ENCODE data around the gene SERGEF. TPM values are rescaled to one million over a fixed set of nuclear protein-coding genes. Genes with fewer than 3 reads are reported as not detected.
"Not testable (repeated sequence)": the region's sequence is repeated elsewhere in the genome, so short reads cannot be mapped to it uniquely, and the experiment has no call there.

Gene SERGEF
- total and polyA plus RNA-seq, 2 of the 4 experiments (the other 2 are of a cell fraction) = 12.2 to 18.1 TPM

DNA sequence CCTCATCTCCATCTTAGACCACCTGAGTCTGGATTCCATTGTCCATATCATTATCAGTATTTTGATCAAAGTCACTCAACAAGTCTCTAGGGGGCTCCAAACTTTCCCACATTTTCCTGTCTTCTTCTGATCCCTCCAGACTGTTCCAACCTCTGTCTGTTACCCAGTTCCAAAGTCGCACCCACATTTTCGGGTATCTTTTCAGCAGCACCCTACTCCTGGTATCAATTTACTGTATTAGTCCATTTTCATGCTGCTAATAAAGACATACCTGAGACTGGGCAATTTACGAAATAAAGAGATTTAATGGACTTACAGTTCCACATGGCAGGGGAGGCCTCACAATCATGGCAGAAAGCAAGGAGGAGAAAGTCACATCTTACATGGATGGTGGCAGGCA is 144.4 kb downstream of the SERGEF start:
- POLR2A ChIA-PET (ENCODE audit: unreplicated experiment); DNase-seq; H3K23ac ChIP-seq (ENCODE audit: low read depth, low read length); in situ Hi-C loops (cut with MboI; ENCODE audit: low sequenced_read_pairs); H3K9me1 ChIP-seq (ENCODE audit: insufficient read depth, low read length); H4K91ac ChIP-seq (ENCODE audit: insufficient read depth, low read depth, low read length); intact Hi-C loops (cut with micrococcal nuclease); H3K36me3 ChIP-seq (ENCODE audit: control insufficient read depth, insufficient read depth, low read length); H3K4me2 ChIP-seq (ENCODE audit: low read depth, low read length); H3K4me1 ChIP-seq (ENCODE audit: control insufficient read depth, insufficient read depth, low read length); H4K8ac ChIP-seq (ENCODE audit: low read depth in 2 of 2, low read length in 2 of 2); BruUV-seq (replicated peaks); H3K79me1 ChIP-seq (ENCODE audit: low read depth in 1 of 2, low read length in 2 of 2); dilution Hi-C loops (cut with HindIII; ENCODE audit: low sequenced_read_pairs, unreplicated experiment); H2BK20ac ChIP-seq (ENCODE audit: low read depth, low read length); H3K4me3 ChIP-seq (ENCODE audit: insufficient read depth, low read depth, low read length); H2BK120ac ChIP-seq (ENCODE audit: low read depth, low read length); H4K20me1 ChIP-seq (ENCODE audit: insufficient read depth, low read length); H3K56ac ChIP-seq (ENCODE audit: extremely low read depth, insufficient read depth, low read length); H2AK9ac ChIP-seq (replicated peaks; ENCODE audit: low read depth, low read length, poor library complexity); H3K27ac ChIP-seq (ENCODE audit: insufficient read depth, low read length); H4K5ac ChIP-seq (ENCODE audit: low read depth, low read length); H2AK5ac ChIP-seq (ENCODE audit: low read depth, low read length); H3K27me3 ChIP-seq (ENCODE audit: control insufficient read depth, insufficient read depth, low read length); H2BK5ac ChIP-seq (ENCODE audit: low read depth, low read length, poor library complexity, severe bottlenecking); H3K9me3 ChIP-seq (ENCODE audit: control insufficient read depth, insufficient read depth, low read length); H3K4ac ChIP-seq (ENCODE audit: low read depth, low read length); ATAC-seq (ENCODE audit: low read depth); H2BK15ac ChIP-seq (ENCODE audit: low read depth, low read length); CTCF ChIA-PET; H2AFZ ChIP-seq (replicated peaks; ENCODE audit: low read length, poor library complexity); H3K18ac ChIP-seq (ENCODE audit: low read depth, low read length); H3K14ac ChIP-seq (replicated peaks; ENCODE audit: low read depth, low read length); H3K9ac ChIP-seq (ENCODE audit: low read depth, low read length): not testable (repeated sequence)
- no CpG with 5 or more reads among the region's 3 CpGs for WGBS, 2 experiments (ENCODE audit: extremely low coverage in 2 of 2, insufficient read length in 1 of 2)

Data from IMR-90 (cell line).